Retina (tissue), 1 donor: Measurements from ENCODE around the gene CLPTM1L.
"Not testable (repeated sequence)": the region's sequence is repeated elsewhere in the genome, so short reads cannot be mapped to it uniquely, and the experiment has no call there.

ENCODE experiments used
- DNase-seq: peaks from one replicate; pipeline ENCODE4 v3.0.0-alpha.2; 2016

The CLPTM1L gene

DNA sequence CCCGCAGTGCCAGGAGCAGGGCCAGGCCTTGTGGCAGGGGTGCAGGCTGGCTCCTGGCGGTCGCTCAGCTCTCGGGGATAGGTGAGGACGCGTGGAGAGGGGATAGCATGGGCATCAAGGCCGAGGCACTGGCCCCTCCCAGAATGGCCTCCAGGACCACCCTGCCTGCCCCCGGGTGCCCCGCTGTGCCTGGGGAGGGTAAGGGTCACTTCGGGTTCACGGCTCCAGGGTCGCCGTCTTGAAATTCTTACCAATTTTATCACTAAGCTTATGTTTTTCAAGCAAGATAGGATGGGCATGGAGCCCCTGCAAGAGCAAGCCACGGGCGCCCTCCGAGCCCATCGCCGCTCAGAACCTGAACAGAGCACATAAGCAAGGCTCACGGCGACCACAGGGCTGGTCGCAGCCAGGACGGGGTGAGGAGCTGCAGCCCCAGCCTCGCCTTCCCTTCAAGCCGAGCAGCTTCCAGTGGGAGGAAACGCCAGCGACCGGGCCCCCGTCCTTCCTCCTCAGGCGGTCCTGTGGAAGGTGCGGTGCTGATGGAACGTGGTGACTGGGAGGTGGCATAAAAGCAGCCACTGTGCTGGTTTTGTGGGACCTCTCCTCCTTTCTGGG, 14.2 kb upstream of the CLPTM1L start:
- no peak for DNase-seq

DNA sequence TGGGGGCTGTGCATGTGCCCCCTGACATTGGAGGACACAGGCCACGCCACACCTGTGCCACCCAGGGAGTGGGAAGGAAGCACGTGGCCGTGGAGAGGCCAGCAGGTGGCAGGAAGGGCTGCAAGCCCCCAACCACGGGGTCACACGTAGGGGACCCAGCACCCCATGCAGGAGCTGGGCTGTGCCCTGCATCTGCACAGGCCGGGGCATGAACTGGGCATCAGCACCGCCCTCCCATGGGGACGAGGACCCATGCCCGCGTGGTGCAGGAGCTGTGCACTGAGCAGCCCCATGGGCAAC, 13.8 kb upstream of the CLPTM1L start:
- no peak for DNase-seq

DNA sequence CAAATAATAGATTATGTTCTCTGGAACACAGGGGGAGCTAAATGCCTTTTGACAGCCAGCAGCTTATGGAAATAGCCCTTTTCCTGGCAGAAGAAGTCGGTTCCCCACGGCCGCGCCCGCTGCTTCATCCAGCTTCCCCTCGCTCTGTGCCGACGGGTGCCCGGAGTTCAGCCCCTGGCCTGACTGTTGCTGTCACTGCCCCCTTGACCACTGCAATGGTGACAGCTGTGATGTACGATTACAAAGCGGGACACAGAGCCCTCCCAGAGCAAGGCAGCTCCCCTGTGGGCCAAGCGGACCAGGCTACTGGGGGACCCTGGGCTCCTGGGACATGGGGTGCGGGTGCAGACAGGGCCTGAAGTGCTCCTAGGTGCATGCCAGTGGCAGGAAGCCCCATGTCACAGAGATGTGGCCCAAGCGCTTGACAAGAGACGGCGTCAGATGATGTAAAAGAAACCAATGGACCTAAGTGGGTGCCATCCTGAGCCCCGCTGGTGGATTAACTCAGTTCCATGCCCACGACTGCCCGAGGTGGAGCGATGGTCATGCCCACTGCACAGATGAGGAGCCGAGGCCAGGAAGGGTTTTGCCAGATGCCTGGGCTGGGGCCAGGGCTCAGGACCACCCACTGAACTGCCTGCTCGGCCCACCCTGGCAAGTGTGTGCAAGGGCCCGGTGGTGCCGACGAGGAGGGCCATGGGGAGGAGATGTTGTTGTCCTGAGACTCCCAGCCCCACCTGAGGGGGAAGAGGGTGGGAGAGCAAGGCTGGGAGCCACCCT, 13.2 kb upstream of the CLPTM1L start:
- DNase-seq, result no peak

DNA sequence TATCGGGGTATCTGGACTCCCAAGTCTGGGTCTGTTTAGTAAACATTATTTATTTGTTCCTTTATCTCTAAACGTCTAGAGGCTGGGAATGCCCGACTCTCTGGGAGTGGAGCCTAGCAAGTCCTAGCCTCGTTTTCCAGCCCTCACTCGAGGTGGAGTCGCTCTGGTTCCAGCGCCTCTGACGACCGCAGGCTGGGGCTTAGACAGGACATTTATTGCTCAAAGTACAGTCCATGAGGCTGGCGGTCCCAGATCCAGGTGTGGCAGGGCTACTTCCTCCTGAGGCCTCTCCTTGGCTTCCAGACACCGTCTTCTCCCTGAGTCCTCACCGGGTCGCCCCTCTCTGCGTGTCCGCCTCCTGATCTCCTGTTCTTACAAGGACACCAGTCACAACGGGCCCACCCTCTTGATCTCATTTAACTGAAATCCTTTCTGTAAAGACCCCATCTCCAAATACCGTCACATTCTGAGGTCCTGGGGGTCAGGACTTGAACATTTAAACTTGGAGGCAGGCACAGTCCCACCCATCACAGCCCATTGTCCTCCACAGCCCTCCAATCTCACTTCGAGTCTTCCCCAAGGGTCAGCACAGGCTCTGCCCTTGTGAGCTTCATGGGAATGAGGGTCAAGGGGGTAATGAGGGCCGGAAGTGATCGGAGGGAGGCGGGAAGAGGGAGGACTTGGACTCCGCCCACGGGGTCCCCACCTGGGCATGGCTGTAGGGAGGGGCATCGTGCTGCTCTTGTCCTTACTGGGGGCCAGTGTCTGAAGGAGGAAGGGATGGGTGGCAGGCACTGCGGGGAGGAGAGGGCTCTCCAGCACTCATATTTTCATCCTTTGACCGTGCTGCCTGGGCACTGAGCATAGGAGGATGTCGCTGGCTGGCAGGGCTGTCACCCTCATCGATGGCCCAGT, 12.2 kb upstream of the CLPTM1L start:
- DNase-seq, result no peak

DNA sequence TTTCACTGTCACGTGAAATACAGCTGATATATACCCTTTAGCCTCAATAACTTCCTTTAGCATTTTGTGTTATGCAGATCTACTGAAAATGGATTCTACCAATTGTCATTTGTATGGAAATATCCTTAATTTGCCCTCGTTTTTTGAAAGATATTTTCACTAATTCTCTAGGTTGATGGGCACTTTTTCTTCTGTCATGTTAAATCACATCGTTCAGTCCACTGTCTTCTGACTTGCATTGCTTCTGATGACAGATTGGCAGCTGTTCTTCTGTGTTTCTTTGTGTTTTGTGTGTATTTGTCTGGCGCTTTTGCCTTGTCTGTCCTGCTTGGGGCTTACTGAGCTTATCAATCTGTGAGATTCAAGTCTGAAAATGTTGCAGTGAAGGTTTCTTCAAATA, 9.7 kb upstream of the CLPTM1L start:
- no peak for DNase-seq

DNA sequence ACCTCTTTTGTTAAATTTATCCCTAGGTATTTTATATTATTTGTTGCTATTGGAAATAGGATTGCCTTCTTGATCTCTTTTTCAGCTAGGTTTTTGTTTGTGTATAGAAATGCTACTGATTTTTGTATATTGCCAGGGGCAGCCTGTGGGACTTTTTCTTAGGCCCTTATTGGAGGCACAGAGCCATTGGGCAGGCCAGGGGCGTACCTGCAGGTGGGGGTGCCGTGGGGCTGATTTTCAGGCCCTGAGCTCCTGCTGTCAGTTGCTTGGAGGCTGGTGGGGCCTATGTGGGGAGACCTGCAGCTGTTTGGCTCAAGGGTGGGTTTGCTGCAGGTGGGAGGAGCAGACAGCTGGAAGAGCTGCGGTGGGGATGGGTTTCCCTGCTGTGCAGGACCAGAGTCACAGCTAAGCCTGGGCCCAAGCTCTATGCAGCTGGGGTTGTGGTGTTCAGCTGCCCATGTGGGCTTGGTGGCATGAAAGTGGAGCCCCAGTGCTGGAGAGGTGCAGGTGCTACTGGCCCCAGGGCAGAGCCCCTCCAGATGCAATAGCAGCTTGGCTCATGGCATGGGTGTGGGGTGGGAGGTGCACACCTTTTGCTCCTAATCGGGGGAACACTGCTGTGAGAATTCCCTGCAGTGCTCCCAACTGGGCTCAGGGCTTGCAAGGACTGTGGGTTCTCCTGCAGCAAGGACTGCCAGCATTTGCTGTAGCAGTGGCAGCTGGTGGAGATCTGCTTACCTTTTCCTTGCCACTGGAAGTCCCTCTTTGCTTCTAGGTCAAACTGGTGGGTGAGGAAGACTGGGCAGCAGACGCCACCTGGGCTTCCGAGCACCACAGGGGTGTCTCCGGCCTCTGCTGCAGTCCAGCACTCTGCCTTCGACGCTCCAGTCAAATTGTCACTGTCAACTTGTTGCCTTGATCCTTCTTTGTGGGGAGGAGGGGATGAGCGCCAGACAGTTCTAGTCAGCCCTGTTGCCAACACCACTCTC, 7.6 kb upstream of the CLPTM1L start:
- DNase-seq, result no peak

DNA sequence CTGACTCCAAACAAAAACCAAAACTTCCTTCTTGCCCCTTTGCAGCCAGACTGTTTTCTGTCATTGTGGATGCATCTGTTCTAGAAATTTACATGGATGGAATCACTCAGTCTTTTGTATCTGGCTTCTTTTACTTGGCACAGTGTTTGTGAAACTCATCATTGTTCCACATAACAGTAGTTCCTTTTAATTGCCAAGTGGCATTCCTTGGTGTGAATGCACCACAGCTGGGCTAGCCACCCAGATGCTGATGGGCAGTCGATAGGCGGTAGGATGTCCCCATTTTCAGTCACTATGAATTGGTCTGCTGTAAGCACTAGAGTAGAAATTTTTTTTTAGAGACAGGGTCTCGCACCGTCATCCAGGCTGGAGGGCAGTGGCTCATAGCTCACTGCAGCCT, 6.3 kb upstream of the CLPTM1L start:
- no peak for DNase-seq

DNA sequence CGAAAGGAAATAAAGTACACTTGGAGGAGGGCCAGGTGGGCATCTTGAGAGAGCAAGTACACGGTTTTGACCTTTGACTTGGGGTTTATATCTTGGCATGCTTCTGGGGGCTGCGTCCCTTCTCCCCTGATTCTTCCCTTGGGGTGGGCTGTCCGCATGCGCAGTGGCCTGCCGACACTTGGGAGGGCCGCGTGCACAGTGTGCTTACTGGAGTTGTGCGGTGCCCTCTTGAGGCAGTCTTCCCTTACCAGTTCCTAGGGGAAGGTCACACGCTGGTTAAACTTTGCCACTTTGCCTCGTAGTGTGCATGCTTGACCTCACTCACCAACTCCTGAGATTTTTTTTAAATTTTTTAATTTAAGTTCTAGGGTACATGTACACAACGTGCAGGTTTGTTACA, 4.3 kb upstream of the CLPTM1L start:
- DNase-seq, result no peak

DNA sequence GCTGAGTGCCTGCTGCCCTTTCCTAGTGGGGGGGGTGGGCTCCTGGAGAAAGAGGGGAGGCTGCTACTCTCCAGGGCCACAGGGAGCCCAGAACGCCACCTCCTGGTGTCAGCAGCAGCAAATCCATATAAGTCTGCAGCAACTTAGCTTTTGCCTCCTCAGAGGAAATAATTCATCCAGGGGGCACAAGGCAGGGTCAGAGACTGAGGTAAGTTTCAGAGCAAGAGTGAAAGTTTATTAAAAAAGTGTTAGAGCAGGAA, 4.0 kb upstream of the CLPTM1L start:
- no peak for DNase-seq

DNA sequence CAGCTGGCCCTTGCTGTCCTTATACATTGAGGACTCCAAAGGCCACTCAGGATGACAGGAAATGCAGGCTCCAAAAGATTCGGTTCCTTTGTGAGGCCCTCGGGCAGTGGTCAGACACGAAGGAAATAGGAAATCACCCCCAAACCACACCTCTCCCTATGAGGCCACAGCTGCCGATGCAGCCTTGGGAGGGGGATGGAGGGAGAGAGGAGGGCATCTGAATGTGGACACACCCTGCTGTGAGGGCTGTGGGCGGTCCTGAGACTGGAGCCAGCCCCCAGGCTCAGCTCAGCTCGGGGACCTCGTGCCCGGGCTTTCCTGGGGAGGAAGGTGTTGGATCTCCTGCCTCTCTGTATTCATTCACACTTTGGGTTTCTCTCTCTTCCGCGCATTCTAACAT, 2.7 kb upstream of the CLPTM1L start:
- no peak for DNase-seq

DNA sequence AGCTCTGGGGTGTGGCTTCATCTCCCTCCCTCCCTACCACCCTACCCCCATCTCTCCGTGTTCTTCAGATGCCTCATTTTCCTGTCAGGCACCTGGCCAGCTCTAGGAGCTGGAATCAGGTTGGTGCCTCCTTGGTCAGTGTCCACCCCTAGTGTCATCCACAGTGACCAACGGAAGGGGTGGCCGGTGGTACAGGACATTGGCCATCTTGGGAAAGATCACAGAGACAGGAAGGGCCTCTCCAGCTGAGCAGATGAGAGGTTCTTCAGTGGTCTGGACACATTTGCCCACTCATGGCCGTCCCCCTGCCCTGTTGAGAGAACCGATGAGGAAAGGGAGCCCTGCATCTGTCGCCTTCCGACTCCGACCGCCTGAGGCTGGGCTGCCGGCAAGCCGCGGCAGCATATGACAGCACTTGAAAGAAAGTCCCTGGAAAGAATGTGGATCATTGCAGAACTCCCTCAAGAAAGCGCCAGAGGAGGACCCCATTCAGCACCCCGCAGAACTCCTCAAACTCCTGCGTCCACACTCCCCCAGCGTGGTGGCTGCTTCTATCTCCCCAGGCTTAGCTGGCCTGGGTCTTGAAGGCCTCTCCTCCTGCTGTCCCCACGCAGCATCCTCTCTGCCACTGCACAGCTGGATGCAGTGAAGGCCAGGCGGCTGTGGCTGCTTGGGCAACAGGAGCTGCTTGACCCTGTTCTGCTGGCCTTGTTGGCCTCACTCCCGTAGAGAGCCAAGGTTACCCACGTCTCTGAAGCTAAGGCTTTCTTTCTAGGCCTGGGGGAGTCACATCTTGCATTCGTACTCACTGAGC, 1.9 kb upstream of the CLPTM1L start:
- DNase-seq, result no peak

DNA sequence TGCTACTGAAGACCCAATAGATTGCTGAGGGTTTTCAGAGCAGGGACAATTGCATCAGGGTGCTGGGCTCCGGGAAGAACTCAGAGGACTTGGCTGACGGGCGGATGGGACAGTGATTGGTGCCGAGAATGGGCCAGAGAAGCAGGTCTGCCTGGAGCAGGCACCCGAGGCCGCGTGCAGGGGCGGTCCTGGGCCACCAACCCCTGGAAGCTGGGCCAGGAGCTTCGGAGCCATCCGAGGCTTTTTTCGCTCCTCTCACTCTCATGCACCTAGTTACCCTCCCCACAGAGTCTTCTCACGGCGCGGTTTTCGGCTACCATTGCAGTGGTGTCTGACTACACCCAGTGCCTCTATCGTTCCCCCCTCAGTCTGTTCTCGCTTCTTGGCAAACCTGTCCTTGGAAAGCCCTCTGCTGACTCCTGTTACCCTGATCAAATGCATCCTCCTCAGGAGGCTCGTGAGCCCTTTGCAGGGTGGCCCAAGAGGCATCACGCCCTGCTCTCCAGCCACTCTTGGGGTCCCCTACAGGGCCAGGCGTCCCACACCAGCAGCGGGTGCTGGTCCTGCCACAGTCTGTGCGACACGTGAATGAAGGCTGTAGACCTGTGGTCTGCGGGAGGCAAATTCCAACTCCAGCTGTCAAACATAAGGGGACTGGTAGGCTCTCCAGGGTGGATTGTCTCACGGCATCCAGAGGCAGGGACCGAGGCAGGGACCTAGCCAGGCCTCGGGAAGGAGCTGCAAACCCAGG, 1.2 kb upstream of the CLPTM1L start:
- no peak for DNase-seq

DNA sequence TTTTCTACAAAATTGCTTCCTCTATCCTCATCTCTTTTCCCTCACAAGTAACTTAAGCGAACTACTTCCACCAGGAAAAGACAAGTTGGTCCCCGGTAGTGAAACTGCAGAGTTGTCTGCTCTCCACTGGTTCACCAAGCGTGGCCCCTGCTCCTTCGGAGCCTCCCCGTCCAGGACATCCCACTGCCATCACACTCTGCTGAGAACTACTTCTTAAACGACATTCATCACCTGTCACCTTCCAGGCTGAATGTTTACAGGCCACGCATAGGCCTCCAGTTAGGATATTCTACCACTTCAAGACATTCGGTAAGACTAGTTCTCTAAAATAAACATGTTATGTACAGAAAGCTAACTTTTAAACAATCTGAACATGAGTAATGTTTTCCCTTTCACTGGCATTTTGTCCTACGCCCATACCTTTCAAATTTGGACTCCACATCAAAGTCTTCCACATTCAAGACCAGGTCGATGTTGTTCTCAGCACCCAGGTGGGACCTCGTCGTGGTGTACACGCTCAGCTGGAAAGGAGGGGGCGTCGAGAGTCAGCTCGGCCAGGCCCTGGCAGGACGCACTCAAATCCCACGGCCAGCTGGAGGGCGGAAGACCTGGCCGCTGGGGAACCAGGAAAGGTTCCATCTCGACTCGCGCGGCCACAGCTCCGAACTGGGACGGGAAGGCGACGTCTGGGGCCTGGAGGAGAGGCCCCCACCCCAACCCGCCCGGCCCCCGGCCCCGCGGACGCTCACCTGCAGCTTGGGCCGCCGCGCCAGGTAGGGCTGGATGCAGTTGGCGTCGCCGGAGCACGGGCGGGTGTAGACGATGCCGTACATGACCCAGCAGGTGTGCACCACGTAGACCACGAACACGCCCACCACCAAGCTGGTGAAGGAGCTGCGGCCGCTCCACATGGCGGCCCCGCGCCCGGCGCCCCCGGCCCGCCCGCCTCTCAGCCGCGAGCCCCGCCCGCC, 683 bp downstream of the CLPTM1L start:
- no peak for DNase-seq

DNA sequence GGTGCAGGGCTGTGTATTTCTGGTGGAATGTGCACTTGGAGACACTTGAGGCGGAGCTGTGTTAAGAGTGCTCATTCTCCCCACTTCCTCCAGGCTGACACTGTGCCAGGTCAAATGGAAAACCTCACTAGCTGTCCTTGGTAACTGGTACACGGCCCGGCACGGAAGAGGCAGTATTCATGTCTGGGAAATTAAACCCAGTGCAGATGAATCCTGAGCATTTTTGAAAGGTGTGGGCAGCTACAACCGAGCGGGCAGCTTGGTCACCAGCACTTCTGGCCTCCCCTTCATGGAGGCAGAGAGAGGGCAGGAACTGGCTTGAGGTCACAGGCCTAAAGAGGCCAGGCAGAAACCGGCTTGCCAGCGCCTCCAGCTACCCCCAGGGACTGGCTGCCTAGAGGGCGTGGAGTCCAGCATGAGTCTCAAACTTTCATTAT, 1.6 kb downstream of the CLPTM1L start:
- no peak for DNase-seq

DNA sequence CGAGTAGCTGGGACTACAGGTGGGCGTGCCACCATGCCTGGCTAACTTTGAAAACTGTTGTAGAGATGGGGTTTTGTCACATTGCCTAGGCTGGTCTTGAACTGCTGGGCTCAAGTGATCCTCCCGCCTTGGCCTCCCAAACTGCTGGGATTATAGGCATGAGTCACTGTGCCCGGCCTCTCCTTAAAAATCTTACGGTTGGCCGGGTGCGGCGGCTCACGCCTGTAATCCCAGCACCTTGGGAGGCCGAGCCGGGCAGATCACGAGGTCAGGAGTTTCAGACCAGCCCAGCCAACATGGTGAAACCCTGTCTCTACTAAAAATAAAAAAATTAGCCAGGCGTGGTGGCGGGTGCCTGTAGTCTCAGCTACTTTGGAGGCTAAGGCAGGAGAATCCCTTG, 2.2 kb downstream of the CLPTM1L start:
- DNase-seq, result not testable (repeated sequence)

DNA sequence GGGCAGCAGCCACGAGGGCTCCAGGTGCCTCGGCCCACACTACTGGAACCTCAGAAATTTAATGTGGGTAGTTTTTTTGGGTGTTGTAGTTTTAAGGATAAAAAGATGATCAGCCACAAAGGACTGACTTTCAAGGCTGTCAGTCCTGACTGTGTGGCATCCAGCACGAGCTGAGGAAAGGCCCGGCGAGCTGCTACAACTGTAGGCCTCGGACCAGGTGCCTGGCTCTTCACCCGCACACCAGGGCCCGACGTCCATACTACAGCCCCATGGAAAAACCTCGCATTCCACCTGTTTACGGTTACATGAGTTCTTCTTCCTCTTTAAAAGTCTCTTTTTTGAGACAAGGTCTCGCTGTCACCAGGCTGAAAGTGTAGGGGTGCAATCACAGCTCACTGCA, 2.6 kb downstream of the CLPTM1L start:
- no peak for DNase-seq

DNA sequence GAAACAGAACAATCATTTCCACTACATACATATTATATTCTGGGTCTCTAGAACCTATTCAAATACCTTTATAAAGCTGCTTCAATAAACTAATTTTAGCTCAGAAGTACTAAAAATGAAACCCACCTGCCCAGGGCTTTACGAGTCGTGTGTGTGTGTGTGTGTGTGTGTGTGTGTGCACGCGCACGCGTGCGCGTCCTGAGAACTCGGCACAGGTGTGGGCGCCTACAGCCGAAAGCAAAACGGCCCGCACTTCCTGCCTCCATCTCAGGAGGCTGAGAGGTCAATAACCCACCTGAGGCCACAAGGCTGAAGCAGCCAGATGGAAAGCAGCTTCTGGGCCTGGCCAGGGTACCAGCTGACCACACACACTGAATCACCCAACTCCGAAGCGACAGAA, 3.0 kb downstream of the CLPTM1L start:
- no peak for DNase-seq

DNA sequence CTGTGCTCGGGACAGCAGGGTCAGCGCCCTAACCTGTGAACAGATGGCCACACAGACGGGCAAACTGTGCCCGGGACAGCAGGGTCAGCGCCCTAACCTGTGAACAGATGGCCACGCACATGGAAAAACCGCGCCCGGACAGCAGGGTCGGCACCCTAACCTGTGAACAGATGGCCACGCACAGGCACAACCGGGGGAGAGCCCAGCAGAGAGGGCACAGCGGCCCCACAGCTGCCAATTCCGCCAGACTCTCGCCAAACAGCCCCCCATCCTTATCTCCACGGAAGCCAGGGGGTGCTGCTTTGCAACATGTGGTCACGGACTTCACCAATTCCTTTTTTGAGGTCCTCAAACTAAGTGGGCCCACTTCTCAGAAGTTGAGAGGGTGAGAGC, 5.1 kb downstream of the CLPTM1L start:
- not testable (repeated sequence) for DNase-seq

DNA sequence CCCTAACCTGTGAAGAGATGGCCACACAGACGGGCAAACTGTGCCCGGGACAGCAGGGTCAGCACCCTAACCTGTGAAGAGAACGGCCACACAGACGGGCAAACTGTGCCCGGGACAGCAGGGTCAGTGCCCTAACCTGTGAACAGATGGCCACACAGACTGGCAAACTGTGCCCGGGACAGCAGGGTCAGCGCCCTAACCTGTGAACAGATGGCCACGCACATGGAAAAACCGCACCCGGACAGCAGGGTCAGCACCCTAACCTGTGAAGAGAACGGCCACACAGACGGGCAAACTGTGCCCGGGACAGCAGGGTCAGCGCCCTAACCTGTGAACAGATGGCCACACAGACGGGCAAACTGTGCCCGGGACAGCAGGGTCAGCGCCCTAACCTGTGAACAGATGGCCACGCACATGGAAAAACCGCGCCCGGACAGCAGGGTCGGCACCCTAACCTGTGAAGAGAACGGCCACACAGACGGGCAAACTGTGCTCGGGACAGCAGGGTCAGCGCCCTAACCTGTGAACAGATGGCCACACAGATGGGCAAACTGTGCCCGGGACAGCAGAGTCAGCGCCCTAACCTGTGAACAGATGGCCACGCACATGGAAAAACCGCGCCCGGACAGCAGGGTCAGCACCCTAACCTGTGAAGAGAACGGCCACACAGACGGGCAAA, 5.6 kb downstream of the CLPTM1L start:
- DNase-seq, result not testable (repeated sequence)
